Measurements from ENCODE around the gene SIGLEC5.
A peak's percentile ranks its signal among the peaks of the same experiment; 100 is the strongest.

Gene SIGLEC5

DNA sequence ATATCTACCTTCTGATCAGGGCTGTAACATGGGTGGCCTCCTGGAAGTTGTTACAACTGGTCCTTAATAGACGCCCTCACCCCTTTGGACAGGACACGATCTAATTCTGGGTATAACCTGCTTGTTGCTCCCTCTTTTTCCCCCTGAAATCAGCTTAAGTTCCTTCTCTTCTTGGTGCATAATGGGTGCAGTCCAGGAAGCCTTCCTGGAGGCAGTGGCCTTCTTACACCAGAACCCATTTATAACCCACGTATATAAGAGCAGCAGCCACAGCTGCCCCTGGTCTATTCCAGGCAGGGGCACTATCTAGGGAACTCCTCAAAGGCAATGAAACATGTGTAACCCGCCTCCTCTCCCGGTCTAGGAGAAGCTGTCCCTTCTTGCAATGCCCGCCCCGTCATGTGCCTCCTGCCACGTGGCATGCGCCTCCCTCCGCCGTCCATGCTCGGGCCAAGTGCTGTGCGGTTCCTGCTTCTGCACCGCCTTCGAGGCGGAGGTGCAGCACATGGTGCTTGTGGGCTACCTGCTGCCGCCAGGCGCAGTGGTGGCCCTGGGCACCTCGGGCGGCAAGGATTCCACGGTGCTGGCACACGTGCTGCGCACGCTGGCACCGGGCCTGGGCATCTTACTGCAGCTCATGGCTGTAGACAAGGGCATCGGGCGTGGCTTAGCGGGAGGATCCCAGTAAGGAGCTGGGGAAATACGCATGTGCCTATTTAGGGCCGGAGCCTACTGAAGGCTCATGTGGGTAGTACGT is 31.9 kb downstream of the SIGLEC5 start:
- H4K20me1 ChIP-seq (ENCODE audit: low read depth, low read length): no peaks in the 10 kb centered on the region
- no peaks in the 10 kb centered on the region for H3K9me2 ChIP-seq (replicated peaks; ENCODE audit: insufficient read depth, low read length)
- TF ChIP-seq EZH2phosphoT487 (conservative IDR thresholded peaks at IDR 0.05; ENCODE audit: low read length): no peak
- TF ChIP-seq CTCF (IDR thresholded peaks at IDR 0.05; ENCODE audit: insufficient read depth, low read length, poor library complexity, severe bottlenecking): no peak
- no peak overlapping the region for H3K27ac ChIP-seq (ENCODE audit: low read depth, low read length)
- no peaks in the 10 kb centered on the region for H3K36me3 ChIP-seq (ENCODE audit: low read length)
- no peak overlapping the region for H3K4me3 ChIP-seq (ENCODE audit: insufficient read depth, low read length, poor library complexity, severe bottlenecking)
- H3K79me2 ChIP-seq (ENCODE audit: insufficient read depth, low read length): no peaks in the 10 kb centered on the region
- H3F3A ChIP-seq (ENCODE audit: insufficient read depth): no peaks in the 10 kb centered on the region
- H2AFZ ChIP-seq (ENCODE audit: low read depth, low read length, severe bottlenecking): no peak overlapping the region
- no peak overlapping the region for H3K4me2 ChIP-seq (ENCODE audit: low read depth, low read length, poor library complexity, severe bottlenecking)
- no peaks in the 10 kb centered on the region for H3K27me3 ChIP-seq (ENCODE audit: low read length)
- H3K9ac ChIP-seq (ENCODE audit: low read length): no peak overlapping the region
- H3K9me3 ChIP-seq (ENCODE audit: insufficient read depth, low read length): no peaks in the 10 kb centered on the region

GRCh38 chr19:51595190-51596175 is 34.7 kb downstream of the SIGLEC5 start:
- no peak overlapping the region for H3K27ac ChIP-seq (ENCODE audit: low read depth, low read length)
- no peak for TF ChIP-seq EZH2phosphoT487 (conservative IDR thresholded peaks at IDR 0.05; ENCODE audit: low read length)
- no peak for TF ChIP-seq CTCF (IDR thresholded peaks at IDR 0.05; ENCODE audit: insufficient read depth, low read length, poor library complexity, severe bottlenecking)
- H3K9ac ChIP-seq (ENCODE audit: low read length): peak overlapping the region; percentile 64
- no peaks in the 10 kb centered on the region for H3K9me3 ChIP-seq (ENCODE audit: insufficient read depth, low read length)
- H3K36me3 ChIP-seq (ENCODE audit: low read length): no peaks in the 10 kb centered on the region
- H2AFZ ChIP-seq (ENCODE audit: low read depth, low read length, severe bottlenecking): no peak overlapping the region
- H3K4me3 ChIP-seq (ENCODE audit: insufficient read depth, low read length, poor library complexity, severe bottlenecking): peak overlapping the region; percentile 63
- H3F3A ChIP-seq (ENCODE audit: insufficient read depth): no peaks in the 10 kb centered on the region
- no peaks in the 10 kb centered on the region for H3K9me2 ChIP-seq (replicated peaks; ENCODE audit: insufficient read depth, low read length)
- peak overlapping the region; percentile 64 for H3K4me2 ChIP-seq (ENCODE audit: low read depth, low read length, poor library complexity, severe bottlenecking)
- H3K79me2 ChIP-seq (ENCODE audit: insufficient read depth, low read length): no peaks in the 10 kb centered on the region
- no peaks in the 10 kb centered on the region for H4K20me1 ChIP-seq (ENCODE audit: low read depth, low read length)
- no peaks in the 10 kb centered on the region for H3K27me3 ChIP-seq (ENCODE audit: low read length)

GRCh38 chr19:51594774-51595109 is 35.5 kb downstream of the SIGLEC5 start:
- H3K79me2 ChIP-seq (ENCODE audit: insufficient read depth, low read length): no peaks in the 10 kb centered on the region
- H3K27me3 ChIP-seq (ENCODE audit: low read length): no peaks in the 10 kb centered on the region
- no peaks in the 10 kb centered on the region for H3F3A ChIP-seq (ENCODE audit: insufficient read depth)
- H3K9me2 ChIP-seq (replicated peaks; ENCODE audit: insufficient read depth, low read length): no peaks in the 10 kb centered on the region
- no peaks in the 10 kb centered on the region for H3K36me3 ChIP-seq (ENCODE audit: low read length)
- H3K4me2 ChIP-seq (ENCODE audit: low read depth, low read length, poor library complexity, severe bottlenecking): peak overlapping the region; percentile 64
- TF ChIP-seq CTCF (IDR thresholded peaks at IDR 0.05; ENCODE audit: insufficient read depth, low read length, poor library complexity, severe bottlenecking) (no peak), EZH2phosphoT487 (conservative IDR thresholded peaks at IDR 0.05; ENCODE audit: low read length) (no peak)
- peak overlapping the region; percentile 63 for H3K4me3 ChIP-seq (ENCODE audit: insufficient read depth, low read length, poor library complexity, severe bottlenecking)
- H3K9me3 ChIP-seq (ENCODE audit: insufficient read depth, low read length): no peaks in the 10 kb centered on the region
- no peak overlapping the region for H3K27ac ChIP-seq (ENCODE audit: low read depth, low read length)
- H4K20me1 ChIP-seq (ENCODE audit: low read depth, low read length): no peaks in the 10 kb centered on the region
- H3K9ac ChIP-seq (ENCODE audit: low read length): peak overlapping the region; percentile 64
- peak overlapping the region; percentile 92 for H2AFZ ChIP-seq (ENCODE audit: low read depth, low read length, severe bottlenecking)
